DMS114 treated with DMSO at 0.1 percent for 48 hours (cell line): ENCODE data around the gene MS4A13.
"Not testable (repeated sequence)": the region's sequence is repeated elsewhere in the genome, so short reads cannot be mapped to it uniquely, and the experiment has no call there.

Experiments
- DNase-seq: peaks from one replicate; lab custom pipeline; 2025; ENCODE audit not compliant: unreplicated experiment; lab: John Stamatoyannopoulos, UW

Gene MS4A13

GRCh38 chr11:60515144-60515855, at the start of gene MS4A13:
MS4A13 (plus strand) TSS chr11:60515392; CDS start chr11:60518084, 2,692 bp downstream.
- no peak for DNase-seq

DNA sequence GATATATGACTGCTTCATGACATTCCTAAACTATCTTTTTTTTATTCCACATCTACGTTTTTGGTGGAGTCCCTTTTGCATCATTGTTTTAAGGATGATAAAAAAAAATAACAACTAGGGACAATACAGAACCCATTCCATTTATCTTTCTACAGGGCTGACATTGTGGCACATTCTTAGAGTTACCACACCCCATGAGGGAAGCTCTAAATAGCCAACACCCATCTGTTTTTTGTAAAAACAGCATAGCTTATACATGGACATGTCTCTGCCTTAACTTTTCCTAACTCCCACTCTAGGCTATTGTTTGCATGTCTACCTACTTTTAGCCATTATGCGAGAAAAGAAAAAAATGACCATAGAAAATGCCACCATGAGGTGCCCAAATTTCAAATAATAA, 46.4 kb upstream of the MS4A13 start:
- DNase-seq: no peak

- DNase-seq: no peak
Observed at GRCh38 chr11:60469723-60470122, 45.5 kb upstream of the MS4A13 start.

DNA sequence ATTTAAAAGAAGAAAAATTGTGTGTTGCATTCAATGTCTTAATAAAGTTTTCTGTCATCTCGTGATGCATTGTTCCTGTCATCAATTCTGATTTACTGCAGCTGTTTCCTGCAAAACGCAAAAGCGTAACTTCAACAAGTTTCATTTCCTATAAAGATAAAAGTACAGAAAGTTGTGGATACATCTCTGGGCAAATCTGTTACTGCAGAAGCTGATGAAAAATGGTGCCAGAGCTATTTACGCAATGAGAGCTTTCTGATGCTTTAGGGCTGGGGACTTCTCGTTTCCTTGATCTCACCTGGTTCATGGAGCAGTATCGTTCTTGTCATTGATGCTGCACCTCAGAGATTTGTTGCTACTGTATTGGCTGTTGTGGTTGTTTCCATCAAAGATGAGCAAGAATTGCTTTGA, 38.2 kb upstream of the MS4A13 start:
- DNase-seq: no peak

- DNase-seq: no peak
Observed at GRCh38 chr11:60482361-60482760, 32.8 kb upstream of the MS4A13 start.

DNA sequence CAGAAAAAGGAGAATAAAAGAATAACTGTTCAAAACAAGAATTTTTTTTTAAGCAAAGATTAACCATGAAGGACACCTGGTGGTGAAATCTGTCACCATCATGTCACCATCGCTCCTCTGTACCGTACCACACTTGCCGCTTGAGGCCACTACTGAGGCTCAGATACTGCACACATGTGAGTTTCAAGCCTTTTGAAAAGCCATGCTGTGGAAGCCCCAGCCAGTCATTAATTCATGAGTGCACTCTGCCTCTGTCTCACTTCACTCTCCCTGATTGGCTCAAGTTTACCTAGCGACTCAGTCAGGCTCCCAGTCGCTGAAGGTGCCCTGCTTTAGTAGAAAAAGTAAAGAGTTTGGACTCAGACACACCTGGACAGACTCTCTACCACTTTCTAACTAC, 29.2 kb upstream of the MS4A13 start:
- DNase-seq: peak; percentile 2

GRCh38 chr11:60492488-60493009, 22.6 kb upstream of the MS4A13 start, which contains the start of gene MS4A12:
MS4A12 (plus strand) TSS chr11:60492778; CDS start chr11:60497319, 4,541 bp downstream.
- DNase-seq: no peak

DNA sequence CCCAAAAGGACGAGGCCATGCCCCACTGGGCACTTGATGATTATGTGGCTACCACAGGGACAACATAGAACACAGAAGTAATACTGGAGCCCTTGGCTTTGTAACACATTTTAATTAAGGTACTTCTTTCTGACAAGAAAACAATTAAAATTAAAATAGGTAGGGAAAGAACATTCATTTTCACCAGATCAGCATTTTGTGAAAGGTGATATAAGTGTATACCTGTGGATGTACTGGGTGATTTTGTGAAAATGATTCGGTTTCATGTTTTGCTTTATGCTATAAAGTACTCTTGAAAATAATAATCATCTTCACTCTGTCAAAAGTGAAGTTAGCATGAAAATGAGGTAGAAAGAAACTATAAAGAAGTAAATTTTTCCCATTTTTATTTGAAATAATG, 21.7 kb upstream of the MS4A13 start:
- no peak for DNase-seq

DNA sequence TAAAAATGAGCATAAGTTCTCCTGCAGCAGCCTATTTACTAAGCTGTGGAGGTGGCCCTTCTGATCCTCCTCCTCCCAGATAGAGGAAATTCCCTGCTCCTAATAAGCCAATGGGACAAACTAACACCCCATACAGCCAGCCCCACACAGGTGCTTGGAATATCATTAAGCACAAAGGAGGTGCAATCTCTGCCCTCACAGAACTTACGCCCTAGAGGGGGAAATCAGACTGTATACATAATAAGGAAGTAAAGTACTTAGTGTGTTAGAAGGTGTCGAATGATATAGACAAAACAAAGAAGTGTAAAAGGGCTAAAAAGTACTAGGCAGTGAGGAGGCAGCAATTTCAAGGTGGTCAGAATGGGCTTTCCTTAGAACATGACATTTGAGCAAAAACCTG, 16.8 kb upstream of the MS4A13 start:
- no peak for DNase-seq

GRCh38 chr11:60498853-60499252, 16.3 kb upstream of the MS4A13 start:
- DNase-seq: no peak

- DNase-seq: no peak
Observed at GRCh38 chr11:60500276-60500910, 14.8 kb upstream of the MS4A13 start.

DNA sequence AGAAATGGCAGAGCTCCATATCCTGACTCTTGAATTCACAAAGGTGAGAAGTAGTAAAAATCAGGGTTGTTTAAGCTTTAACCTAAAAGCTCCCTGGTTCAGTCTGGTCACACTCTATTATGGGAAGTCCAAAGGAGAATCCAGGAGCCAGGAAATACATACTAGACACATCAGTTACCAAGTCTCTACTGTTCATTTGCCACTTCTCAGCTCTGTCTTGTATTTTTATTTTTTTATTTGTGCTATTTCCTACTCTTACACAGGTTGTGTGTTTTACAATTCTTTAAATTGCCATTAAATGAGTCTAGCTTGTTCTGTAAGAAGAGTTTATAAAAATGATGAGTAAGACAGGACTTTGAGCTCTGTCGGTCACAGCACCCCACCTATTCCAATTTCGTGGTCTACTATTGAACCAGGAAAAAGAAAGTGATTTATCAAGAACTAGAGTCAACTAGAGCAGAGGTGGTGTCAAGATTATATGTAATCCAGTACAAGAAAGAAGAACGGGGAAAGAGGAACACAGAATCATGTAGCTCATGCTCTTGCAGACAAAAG, 12.9 kb upstream of the MS4A13 start:
- DNase-seq: no peak

GRCh38 chr11:60504219-60504905, 10.8 kb upstream of the MS4A13 start:
- no peak for DNase-seq

GRCh38 chr11:60509609-60510008, 5.6 kb upstream of the MS4A13 start:
- DNase-seq: not testable (repeated sequence)

DNA sequence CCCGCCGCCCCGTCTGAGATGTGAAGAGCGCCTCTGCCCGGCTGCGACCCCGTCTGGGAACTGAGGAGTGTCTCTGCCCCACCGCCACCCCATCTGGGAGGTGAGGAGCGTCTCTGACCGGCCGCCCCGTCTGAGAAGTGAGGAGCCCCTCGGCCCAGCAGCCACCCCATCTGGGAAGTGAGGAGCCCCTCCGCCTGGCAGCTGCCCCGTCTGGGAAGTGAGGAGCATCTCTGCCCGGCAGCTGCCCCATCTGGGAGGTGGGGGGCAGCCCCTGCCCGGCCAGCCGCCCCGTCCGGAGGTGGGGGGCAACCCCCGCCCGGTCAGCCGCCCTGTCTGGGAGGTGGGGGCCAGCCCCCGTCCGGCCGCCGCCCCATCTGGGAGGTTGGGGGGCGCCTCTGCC, 5.0 kb upstream of the MS4A13 start:
- DNase-seq: not testable (repeated sequence)

GRCh38 chr11:60511393-60511792, 3.8 kb upstream of the MS4A13 start:
- DNase-seq: no peak

- no peak for DNase-seq
Observed at GRCh38 chr11:60512651-60513225, 2.5 kb upstream of the MS4A13 start.

GRCh38 chr11:60513496-60514460, 1.4 kb upstream of the MS4A13 start:
- DNase-seq: no peak

- no peak for DNase-seq
Observed at GRCh38 chr11:60528465-60528864, 13.3 kb downstream of the MS4A13 start.

- no peak for DNase-seq
Observed at GRCh38 chr11:60528934-60529333, 13.7 kb downstream of the MS4A13 start.
